KMS-11 (cell line): Measurements from ENCODE around the gene DLG2.

Experiments
- H2AFZ ChIP-seq: fragments of 200-600 bp; sonication (generic); 2 replicates; pipeline ENCODE4 v1.6.1; 2016; ENCODE audit warnings: antibody characterized with exemption, mixed run types, low read depth
- H3K27ac ChIP-seq: fragments of 200-600 bp; sonication (generic); 2 replicates; pipeline ENCODE4 v1.6.1; 2016; ENCODE audit warnings: mild to moderate bottlenecking, mixed run types
- H3K27me3 ChIP-seq: fragments of 200-600 bp; sonication (generic); 2 replicates; pipeline ENCODE4 v1.6.1; 2017; ENCODE audit warnings: mild to moderate bottlenecking, low read depth, mixed run types, moderate library complexity; ENCODE audit not compliant: insufficient read depth
- H3K36me3 ChIP-seq: fragments of 200-600 bp; sonication (generic); 2 replicates; pipeline ENCODE4 v1.6.1; 2017; ENCODE audit warnings: mild to moderate bottlenecking, mixed run types; ENCODE audit not compliant: insufficient read depth
- H3K4me1 ChIP-seq: fragments of 200-600 bp; sonication (generic); 2 replicates; pipeline ENCODE4 v1.6.1; 2016; ENCODE audit warnings: mild to moderate bottlenecking, low read depth, mixed run types; ENCODE audit not compliant: poor library complexity, severe bottlenecking
- H3K4me2 ChIP-seq: fragments of 200-600 bp; sonication (generic); 2 replicates; pipeline ENCODE4 v1.7.0; 2016; ENCODE audit warnings: mild to moderate bottlenecking, mixed run types
- H3K4me3 ChIP-seq: fragments of 200-600 bp; sonication (generic); IDR thresholded peaks from 2 replicates; pipeline ENCODE4 v1.6.1; 2017; ENCODE audit warnings: low read depth, low read length, mixed read lengths; ENCODE audit not compliant: insufficient read depth
- H3K79me2 ChIP-seq: fragments of 200-600 bp; sonication (generic); 2 replicates; pipeline ENCODE4 v1.6.1; 2016; ENCODE audit warnings: low read depth, mixed run types; ENCODE audit not compliant: insufficient read depth
- H3K9ac ChIP-seq: fragments of 200-600 bp; sonication (generic); 2 replicates; pipeline ENCODE4 v1.6.1; 2016; ENCODE audit warnings: mild to moderate bottlenecking, mixed run types
- H4K20me1 ChIP-seq: fragments of 200-600 bp; sonication (generic); 2 replicates; pipeline ENCODE4 v1.6.1; 2016; ENCODE audit warnings: mild to moderate bottlenecking, mixed run types; ENCODE audit not compliant: insufficient read depth
- TF ChIP-seq, protein P1 (sequence below): fragments of 200-600 bp; sonication (generic); conservative IDR thresholded peaks from 2 replicates; pipeline ENCODE4 v1.6.1; 2017; ENCODE audit warnings: low read depth, mild to moderate bottlenecking, antibody characterized with exemption, low read length, moderate library complexity, mixed read lengths

DLG2 gene

GRCh38 chr11:84381666-84382065 is 1245.5 kb downstream of the DLG2 start:
- no peaks in the 10 kb centered on the region for H3K79me2 ChIP-seq
- H3K27ac ChIP-seq, result no peak overlapping the region
- no peak overlapping the region for H3K4me2 ChIP-seq
- H3K36me3 ChIP-seq, result no peaks in the 10 kb centered on the region
- no peak overlapping the region for H3K9ac ChIP-seq
- H3K4me3 ChIP-seq, result no peak overlapping the region
- no peaks in the 10 kb centered on the region for H3K27me3 ChIP-seq
- no peaks in the 10 kb centered on the region for H3K4me1 ChIP-seq
- H4K20me1 ChIP-seq, result no peaks in the 10 kb centered on the region
- TF ChIP-seq, protein P1, sequence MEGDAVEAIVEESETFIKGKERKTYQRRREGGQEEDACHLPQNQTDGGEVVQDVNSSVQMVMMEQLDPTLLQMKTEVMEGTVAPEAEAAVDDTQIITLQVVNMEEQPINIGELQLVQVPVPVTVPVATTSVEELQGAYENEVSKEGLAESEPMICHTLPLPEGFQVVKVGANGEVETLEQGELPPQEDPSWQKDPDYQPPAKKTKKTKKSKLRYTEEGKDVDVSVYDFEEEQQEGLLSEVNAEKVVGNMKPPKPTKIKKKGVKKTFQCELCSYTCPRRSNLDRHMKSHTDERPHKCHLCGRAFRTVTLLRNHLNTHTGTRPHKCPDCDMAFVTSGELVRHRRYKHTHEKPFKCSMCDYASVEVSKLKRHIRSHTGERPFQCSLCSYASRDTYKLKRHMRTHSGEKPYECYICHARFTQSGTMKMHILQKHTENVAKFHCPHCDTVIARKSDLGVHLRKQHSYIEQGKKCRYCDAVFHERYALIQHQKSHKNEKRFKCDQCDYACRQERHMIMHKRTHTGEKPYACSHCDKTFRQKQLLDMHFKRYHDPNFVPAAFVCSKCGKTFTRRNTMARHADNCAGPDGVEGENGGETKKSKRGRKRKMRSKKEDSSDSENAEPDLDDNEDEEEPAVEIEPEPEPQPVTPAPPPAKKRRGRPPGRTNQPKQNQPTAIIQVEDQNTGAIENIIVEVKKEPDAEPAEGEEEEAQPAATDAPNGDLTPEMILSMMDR, result no peak
- no peak overlapping the region for H2AFZ ChIP-seq

DNA sequence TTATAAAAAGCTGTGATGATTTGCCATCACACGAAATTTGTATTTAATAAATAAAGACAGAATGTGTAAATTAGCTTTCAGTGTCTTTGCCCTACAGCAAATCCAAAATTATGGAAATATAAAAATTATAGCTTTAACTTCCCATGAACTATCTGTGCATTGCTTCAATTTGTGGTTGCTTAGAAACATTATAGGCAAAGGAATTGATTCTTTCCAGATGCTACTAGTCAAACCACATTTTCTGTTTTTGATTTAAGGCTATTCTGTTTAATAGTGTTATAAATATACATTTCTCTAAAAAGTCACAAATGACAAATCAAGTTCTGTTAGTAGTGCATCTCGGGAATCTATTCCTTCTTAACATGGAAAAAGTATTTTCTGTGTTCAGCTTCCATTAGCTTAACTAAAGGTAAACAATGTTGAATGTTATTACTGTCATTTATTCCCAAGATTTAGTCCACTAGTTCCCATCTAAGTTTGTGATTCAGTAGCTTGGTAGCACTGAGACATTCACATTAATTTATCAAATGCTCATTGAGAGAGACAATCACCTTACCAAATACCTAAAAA is 1254.7 kb downstream of the DLG2 start:
- no peak overlapping the region for H3K27ac ChIP-seq

GRCh38 chr11:84358034-84358433 is 1269.1 kb downstream of the DLG2 start:
- Histone ChIP-seq H3K36me3 (no peaks in the 10 kb centered on the region), H4K20me1 (no peaks in the 10 kb centered on the region), H3K4me3 (no peak overlapping the region), H3K4me1 (no peaks in the 10 kb centered on the region), H2AFZ (no peak overlapping the region), H3K27me3 (no peaks in the 10 kb centered on the region), H3K9ac (no peak overlapping the region), H3K79me2 (no peaks in the 10 kb centered on the region), H3K4me2 (no peak overlapping the region), H3K27ac (no peak overlapping the region)
- TF ChIP-seq, protein P1, result no peak

More for the DNA sequence above, 1254.7 kb downstream of the DLG2 start:
- Histone ChIP-seq H3K36me3 (no peaks in the 10 kb centered on the region), H3K79me2 (no peaks in the 10 kb centered on the region), H3K27me3 (no peaks in the 10 kb centered on the region), H3K4me1 (no peaks in the 10 kb centered on the region), H3K4me2 (no peak overlapping the region), H2AFZ (no peak overlapping the region), H3K4me3 (no peak overlapping the region), H3K9ac (no peak overlapping the region), H4K20me1 (no peaks in the 10 kb centered on the region)
- TF ChIP-seq, protein P1, result no peak

DNA sequence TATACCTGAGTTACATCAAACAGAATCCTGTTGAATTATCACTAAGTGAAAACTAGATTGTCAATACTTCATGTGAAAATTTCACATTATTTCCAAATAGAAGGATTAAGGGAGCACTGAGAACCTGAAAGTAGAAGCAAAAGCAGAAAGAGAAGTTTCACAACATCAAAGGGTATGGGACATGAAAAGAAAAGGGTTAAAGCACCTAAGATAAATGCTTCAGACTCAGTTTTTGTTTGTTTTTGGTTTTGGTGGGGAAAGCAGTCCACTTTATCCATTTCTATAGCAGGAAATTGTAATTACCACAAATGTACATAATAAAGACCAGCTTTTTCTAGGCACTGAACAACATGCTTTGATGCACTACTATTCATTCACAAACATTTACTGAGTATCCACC is 1271.2 kb downstream of the DLG2 start:
- no peaks in the 10 kb centered on the region for H4K20me1 ChIP-seq
- no peaks in the 10 kb centered on the region for H3K27me3 ChIP-seq
- no peak overlapping the region for H3K4me3 ChIP-seq
- H3K4me1 ChIP-seq, result no peaks in the 10 kb centered on the region
- no peak overlapping the region for H3K9ac ChIP-seq
- TF ChIP-seq, protein P1, result no peak
- H2AFZ ChIP-seq, result no peak overlapping the region
- H3K27ac ChIP-seq, result no peak overlapping the region
- no peaks in the 10 kb centered on the region for H3K79me2 ChIP-seq
- no peak overlapping the region for H3K4me2 ChIP-seq
- no peaks in the 10 kb centered on the region for H3K36me3 ChIP-seq
